GM03348 (cell line): ENCODE results near the gene ARHGAP42.
"Not testable (repeated sequence)": the region's sequence is repeated elsewhere in the genome, so short reads cannot be mapped to it uniquely, and the experiment has no call there.

ENCODE experiments used
- DNase-seq: peaks from one replicate; pipeline ENCODE4 v3.0.0; 2012; ENCODE audit warnings: low spot score

Gene ARHGAP42

DNA sequence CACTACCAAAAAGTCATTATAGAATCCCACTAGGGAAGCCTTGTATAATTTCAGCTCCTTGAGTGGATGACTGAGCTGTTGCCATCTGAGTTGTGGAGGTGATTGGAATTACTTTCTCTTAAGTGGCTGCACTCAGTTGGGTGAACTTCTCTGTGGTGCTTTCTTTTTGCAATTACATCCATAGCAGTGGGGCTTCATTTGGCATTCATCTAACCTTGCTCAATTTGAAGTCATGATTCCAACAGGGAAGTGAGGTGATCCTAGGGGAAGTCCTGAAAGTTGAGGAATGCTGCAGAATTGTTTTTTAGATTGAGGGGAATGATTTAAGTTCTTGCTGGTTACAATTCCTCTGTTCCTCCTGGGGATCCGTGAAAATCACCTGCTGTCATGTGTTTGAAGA lies 39.6 kb downstream of the ARHGAP42 start:
- no peak for DNase-seq

DNA sequence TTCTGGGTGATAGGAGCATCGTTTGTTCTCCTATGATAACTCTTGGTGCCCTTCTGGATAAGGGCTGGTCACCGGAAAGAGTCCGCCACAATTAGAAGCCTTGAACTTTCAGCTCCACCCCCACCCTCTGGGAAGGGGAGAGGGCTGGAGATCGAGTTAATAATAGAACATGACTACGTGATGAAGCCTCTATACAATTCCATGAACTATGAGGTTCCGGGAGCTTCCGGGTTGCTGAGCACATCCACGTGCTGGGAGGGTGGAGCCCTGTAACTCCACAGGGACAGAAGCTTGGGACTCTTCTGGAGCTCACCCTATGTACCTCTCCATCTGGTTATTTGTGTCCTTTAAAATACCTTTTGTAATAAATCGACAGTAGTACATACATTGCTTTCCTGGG lies 40.3 kb downstream of the ARHGAP42 start:
- DNase-seq, result no peak

DNA sequence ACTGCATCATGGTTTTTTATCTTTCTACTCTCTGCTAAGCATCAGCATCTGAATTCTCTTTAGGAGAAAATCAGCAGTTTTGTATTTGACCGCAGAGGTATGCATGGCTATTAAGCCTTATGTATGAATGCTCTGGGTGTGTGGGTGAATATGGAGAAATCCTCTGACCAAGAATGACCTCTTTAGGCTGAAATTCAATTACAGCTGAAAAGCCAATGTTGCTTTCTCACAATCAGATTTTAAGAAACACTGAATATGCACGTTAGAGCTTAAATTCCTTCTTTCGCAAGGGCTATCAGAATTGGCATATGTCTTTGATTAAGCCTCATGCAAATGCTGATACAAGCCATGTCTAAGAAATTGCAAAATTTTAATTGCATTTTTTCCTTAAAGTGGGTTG lies 43.2 kb downstream of the ARHGAP42 start:
- peak; percentile 40 for DNase-seq

DNA sequence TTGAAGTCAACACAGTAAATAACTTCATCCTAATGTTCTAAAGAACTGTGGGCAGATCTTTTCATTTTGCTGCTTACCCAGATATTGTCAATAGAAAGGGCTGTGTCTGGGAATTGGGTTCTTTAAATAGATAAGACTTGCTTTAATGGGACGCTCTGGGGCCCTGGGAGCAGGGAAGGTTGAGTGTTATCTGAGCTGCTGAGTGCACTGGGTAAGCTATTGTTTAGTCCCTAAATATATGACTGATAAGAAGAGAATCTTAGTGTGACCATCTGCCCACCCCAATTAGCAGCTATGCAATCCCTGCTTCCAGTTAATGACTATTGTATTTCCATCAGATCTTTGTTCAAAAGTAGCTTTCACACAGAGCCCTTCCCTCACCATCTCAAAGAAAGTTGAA lies 44.4 kb downstream of the ARHGAP42 start:
- no peak for DNase-seq

DNA sequence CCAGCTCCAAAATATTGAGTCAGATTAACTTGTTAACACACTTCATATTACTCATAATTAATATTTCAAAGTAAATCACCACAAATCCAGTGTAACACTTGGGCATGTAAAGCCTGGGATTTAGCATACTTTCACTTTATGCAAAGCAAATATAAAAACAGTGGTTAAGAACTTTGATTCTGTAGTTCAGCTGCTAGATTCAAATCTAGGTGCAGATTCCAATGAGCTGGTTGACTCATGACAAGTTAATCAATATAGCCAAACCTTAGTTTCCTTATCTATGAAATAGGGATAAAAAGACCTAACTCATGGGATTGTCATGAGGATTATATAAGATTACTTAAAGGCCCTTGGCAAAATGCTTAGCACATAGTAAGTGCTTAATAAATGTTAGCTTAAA lies 45.9 kb downstream of the ARHGAP42 start:
- no peak for DNase-seq

DNA sequence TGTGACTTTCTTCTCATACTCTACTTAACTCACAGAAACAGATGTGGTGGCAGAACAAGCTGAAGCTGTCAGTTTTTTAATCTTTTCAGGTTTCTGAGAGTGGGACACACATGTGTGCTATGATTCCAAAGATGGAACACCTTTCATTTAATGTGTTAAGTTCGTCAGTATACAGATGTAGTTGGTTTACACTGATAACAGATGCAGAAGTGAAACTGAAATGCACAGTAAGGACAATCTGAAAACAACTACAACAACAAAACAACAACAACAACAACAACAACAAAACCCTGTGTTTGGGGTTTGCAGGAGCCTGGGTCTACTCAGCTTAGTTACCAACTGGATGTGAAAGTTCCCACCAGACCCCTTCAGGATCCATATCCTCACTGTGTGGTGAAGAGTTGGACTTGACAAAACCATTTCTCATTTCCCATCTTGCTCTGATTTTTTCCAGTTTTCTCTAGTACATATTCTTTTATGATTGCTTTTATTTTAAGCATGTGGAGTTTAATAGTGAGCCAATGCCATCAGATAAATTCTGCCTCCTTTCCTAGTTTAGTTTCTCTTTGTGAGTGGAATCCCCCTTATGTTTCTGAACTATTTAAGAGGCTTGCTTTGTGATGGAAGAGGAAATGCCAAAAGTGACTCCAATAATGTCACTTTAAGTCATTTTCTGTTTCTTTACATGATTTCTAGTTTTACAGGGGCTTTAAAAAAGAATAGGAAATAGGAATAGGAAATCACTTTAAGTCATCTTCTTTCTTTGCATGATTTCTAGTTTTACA lies 47.8 kb downstream of the ARHGAP42 start:
- DNase-seq, result no peak

DNA sequence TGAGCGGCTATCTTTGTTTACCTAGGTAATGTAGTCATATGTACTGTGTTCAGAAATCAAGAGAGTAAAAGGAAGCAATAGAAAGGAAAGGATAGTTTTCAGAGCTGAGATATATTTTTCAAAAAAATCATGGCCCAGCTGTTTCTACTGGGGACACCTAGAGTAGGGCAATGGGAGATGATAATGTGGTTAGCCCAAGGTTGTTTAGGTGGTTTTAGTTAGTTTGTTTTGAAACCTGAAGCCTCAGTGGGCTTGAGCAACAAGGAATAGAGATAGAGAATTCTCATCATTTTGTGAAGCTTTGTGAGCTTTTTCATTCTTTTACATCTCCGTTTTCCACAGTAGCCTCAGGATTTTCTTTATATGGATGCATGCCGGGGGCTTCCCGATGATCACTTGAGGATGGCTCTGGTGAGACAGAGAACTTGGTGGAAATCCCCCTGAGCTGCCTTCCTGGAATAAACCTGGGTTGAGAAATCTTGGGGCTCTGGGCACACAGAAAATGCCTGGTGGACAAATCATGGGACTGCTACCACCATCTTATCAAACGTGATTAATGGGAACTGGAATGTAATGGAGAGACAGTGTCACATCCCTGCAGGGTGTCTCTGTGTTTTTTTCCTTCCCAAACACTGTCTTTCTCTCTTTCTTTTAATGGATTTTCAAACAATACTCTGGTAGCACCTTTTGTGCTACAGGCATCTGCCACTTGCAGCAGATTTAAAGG lies 49.0 kb downstream of the ARHGAP42 start:
- DNase-seq, result no peak

DNA sequence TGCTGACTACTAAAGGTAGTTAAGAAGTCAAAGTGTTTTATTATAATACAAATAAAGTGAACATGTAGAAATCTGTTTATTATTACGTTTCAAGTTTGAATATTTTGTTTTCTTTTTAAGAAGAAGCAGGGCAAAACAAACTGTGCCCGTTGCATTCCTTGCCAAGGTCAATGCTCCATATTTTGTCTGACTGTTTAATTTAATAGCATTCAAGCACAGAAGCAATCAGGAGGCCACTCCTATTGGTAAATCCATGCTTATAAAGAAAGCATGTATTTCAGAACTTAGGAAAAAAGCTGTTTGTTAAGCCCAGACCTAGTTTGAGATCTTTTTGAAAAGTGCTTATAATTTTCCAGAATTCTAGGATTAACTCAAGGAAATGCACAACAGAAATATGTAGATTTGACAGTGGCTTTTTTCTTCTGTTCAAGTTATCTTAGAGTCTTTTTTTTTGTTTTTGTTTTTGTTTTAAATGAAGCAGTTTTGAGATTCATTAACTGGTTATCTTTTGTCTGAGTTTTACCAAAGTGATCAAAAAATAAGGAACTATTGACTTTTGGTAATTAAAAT lies 51.7 kb downstream of the ARHGAP42 start:
- no peak for DNase-seq

DNA sequence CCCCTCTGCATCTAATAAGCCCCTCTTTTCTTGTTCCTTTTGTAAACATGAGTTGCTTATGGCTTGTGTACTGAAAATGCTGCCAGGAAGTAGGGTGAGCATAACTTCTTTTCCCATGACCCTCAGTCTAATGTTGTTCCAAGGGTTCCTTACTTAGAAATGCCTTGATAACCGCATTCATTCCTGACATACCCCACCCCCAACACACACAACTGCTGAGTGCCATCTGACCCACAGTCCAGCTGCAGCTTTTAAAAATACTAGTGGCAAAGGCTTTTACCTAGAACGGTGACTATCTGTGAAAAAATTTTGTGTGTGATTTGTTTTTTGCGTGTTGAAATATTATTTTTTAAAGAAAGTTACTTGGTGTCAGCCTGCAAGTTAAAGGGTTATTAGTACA lies 52.6 kb downstream of the ARHGAP42 start:
- peak; percentile 45 for DNase-seq

DNA sequence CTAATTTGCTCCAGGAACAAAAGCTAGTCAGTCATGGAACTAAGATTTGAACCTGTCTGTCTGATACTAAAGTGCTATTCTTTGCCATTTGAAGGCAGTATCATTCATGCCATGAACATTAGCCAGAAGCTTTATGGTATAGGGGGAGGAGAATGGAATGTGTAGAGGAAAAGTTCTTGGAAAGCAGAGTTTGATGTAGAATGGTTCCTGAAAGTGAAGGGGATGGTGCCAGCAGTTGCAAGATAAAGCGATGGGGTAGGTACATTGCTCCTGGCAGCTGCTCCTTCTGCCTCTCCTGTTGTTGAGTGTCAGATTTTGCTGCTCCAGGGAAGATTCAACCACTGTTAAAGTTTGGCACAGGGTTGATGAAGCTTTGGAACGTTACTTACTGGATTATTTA lies 53.4 kb downstream of the ARHGAP42 start:
- no peak for DNase-seq

DNA sequence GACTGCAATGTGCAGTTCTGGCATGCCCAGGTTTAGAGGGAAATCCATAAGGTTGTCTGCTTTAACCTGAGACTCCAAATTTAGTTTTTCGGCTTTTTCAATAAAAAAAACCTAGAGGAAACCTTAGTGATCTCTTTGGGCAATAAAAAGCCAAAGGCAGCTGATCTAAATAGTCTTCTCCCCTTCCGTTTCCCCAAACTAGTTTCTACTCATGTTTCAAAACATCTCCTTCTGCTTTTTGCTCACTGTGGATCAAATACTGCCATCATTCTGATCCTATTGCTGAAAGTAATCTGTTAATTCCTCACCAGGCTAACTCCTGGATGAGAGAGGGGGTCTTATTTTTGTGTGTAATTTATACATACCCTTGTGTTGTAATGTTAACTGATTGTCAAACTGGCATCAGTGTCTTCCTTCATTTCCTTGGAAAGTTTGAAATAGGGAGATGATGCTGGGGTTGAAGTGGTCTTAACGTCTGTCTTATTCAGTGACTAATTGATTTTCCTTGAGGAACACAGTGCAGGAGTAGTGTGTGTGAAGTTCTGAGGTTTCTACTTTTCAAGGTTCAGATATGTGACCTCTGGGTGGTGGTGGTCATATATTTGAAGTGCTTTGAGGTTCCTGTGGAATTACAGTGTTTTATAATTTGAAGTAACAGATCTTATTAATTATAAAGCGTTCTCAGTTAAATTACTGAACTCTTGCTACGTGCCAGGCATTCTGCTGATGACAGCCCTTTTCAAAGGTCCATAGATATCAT lies 55.0 kb downstream of the ARHGAP42 start:
- DNase-seq, result no peak

DNA sequence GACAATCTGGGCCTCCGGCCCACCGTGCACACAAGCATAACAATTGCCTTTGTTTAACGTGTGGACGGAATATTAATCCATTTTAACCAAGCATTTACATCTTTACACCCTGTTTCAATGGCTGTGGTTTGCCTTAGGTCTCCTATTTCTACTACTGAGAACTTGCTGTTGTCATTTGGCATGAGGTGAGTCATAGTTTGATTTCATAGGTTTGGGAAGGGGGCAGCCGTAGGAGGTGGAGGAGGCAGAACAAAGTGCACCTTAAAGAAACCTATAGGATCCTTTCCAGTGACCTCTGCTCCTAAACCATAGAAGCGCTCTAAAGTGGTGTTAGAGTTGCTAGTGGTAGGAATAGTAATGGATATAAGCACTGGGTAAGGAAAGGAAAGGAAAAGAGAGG lies 59.4 kb downstream of the ARHGAP42 start:
- DNase-seq, result no peak

DNA sequence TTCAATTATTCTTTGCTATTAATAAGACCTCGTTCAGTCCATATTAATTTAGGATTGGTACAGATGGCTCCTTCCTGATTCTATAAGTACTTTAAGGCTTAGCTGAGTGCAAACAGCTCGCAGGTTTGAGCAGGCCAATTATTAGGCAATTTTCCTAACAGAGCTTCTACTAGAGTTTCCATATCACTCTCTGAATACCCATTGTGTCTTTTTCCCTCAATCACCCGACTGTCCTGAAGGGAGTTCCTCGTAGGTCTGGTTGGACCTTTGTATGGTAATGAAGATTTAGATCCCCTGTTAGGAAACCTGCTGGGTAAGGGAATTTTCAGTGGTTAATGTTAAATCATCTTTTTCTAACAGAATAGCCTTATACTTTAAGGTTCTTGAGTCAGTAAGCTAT lies 61.1 kb downstream of the ARHGAP42 start:
- DNase-seq, result no peak

DNA sequence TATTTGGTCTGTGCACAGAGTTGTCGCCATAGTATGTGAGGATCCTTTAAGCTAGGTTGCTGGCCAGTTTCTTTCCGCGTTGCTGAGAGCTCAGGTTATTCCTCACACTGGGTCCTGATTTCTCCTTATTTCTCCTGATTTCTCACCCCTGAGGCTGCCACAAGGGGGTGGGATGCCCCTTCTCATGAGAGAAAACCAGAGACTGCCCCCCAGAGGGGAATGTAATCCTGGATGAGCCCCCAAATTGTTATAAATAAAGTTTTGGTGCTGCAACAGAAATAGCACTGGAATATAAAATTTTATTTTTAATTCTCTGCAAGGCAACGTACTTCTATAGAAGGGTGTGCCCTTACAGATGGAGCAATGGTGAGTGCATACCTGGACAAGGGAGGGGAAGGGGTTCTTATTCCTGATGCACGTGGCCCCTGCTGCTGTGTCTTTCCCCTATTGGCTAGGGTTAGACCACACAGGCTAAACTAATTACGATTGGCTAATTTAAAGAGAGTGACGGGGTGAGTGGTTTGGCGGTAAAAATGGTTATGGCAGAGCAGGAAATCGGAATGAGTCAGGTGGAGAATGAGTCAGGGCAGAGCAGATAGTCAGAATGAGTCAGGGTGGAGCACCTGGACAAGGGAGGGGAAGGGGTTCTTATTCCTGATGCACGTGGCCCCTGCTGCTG lies 62.9 kb downstream of the ARHGAP42 start:
- not testable (repeated sequence) for DNase-seq

DNA sequence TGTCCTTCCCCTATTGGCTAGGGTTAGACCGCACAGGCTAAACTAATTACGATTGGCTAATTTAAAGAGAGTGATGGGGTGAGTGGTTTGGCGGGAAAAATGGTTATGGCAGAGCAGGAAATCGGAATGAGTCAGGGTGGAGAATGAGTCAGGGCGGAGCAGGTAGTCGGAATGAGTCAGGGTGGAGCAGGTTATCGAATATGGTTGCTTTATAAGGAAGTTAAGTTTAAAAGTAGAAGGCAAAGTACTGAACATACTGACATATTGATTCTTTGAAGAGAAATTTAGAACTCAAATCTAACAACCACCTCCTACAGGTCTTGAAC lies 63.4 kb downstream of the ARHGAP42 start:
- not testable (repeated sequence) for DNase-seq

DNA sequence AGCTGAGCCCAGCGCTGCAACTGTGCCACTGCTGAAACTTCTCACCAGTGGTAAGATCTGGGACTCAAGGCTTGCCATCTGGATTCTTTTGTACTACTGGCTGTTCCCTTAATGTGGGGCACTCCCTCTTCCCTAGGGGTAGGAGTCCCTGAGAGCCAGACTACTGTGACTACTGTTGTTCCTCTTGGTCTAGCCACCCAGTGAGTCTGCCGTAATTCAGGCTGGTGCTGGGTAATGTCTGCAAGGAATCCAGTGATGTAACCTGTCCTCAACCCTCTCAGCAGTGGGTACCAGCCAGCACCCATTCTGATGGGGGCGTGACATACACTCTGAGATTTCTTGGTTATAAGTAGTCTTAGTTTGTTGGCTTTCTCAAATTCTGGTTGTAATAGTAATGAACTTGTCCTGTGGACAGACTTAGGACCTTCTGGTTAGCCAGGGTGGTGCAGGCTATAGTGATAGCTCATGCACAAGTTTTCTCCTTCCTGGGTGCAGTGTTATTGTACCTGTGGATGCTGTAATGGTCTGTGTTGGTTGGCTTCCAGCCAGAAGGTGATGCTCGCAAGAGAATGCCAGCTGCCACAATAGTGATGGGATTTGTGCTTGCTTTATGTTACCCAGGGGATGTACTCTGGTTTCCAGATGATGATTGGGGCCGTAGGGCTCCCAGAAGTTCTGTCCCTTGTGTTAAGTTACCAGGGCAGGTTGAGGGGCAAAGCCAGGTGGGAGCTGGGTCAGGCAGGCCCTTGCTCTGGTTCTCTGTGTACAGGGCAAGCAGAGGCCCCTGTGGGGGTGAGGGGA lies 65.5 kb downstream of the ARHGAP42 start:
- DNase-seq, result no peak

DNA sequence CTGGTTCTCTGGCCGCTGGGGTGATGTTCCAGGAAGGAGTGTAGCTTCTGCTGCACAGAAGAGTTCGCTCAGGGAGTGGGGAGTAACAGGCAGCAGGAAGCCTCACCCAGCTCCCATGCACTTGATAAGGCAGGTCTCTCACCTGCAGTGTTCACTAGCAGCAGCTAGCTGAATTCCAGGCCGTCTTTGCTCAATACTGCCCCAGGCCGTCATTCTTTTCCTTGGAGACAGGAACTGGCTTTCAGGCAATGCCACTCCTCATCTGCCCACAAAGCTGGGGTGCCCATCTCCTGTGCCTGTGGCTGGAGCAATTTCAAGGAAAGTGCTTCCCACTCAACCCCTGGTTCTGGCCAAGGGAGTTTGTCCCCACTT lies 66.1 kb downstream of the ARHGAP42 start:
- DNase-seq, result no peak

DNA sequence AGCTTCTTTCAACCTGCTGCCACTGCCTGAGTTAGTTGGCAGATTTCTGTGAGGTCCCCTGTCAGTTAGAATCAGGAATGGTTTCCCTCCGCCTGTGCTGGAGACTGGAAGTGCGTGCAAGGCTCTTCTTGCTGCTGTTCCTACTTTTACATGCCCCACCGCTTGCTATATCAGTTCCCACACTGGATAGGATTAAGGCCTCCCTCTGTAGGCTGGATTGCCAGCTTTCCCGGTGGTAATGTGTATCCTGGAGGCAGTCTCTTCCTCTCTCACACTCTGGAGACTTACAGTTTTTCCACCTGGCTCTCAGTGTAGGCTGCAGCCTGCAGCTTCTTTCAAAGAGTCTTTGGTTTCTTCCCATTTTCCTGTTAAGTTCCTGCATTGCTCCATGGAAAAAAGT lies 66.5 kb downstream of the ARHGAP42 start:
- no peak for DNase-seq

DNA sequence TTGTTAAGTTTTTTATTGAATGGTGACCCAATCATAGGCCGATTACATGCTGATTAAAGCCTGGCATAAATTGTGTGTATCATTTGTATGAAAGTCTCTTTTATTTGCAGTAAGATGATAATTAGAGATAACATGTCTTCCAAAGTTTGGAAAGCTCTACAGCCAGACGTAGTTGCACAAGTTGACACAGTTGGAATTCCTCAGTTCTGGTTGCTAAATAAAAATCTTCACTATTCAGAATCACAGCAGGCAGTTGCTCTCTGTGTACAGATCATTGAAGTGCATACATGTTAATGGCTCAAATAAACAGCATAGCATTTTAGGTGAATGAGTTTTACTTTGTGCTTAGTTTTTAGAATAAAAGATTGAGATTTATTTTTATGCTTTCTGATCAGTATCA lies 69.5 kb downstream of the ARHGAP42 start:
- no peak for DNase-seq

DNA sequence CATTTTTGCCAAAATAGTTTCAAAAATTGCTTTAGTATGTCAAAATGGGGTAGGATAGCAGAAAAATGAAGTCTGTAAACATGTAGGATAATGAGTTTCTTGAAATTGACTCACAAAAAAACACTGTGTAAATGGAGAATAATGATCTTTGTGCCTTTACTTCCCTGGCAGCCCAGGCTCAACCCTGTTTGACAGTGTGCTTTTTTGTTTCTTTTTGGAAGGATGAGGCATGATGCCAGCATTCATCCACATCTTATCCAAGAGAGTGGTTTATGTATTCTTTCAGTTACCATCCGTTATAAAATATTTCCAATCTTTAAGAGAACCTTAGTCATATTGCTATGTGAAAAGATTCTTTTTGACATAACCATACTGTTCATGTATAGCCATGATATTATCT lies 70.6 kb downstream of the ARHGAP42 start:
- DNase-seq, result no peak

DNA sequence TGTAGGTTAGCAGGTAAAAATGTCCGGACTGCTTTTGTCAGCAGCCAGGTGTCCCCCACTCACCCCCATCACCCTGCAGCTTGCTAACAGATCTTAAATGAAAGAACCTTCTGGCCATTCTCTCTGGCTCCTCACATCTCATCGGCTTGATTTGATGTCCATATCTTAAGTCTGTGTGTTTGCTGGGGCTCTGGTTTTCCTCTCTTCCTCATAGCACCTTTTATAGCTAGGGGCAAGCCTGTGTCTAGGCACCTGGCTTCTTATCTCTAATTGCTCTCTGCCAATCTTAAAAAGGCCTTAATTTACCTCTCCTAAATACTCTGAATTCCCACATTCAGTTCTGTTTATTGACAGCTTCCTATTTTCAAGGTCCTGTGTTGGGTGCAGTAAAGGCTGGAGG lies 72.0 kb downstream of the ARHGAP42 start:
- DNase-seq, result no peak
